HG02884 (cell line): ENCODE measurements around the gene RUFY2.

Source experiments
- ATAC-seq: cut with Tn5 transposase; IDR thresholded peaks from one replicate; pipeline ENCODE4 v1.9.1; 2021; ENCODE audit warnings: mild to moderate bottlenecking, moderate library complexity; ENCODE audit not compliant: unreplicated experiment

Gene RUFY2

GRCh38 chr10:68365611-68366010 is 41.5 kb downstream of the RUFY2 start:
- ATAC-seq: no peak

- ATAC-seq: no peak
These were observed 42.8 kb downstream of the RUFY2 start for GRCh38 chr10:68364101-68364886.

- ATAC-seq: no peak
These were observed 44.5 kb downstream of the RUFY2 start for GRCh38 chr10:68362590-68362989.

DNA sequence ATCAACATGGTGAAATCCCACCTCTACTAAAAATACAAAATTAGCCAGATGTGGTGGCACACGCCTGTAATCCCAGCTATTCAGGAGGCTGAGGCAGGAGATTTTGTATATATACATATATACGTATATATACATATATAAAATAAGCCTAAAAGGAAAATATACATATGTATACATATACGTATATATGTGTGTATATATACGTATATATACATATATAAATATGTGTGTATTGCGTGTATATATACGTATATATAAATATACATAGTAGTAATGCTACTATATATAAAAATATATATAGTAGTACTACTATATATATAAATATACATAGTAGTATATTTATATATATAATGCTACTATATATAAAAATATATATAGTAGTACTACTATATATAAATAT is 47.9 kb downstream of the RUFY2 start:
- ATAC-seq: no peak

DNA sequence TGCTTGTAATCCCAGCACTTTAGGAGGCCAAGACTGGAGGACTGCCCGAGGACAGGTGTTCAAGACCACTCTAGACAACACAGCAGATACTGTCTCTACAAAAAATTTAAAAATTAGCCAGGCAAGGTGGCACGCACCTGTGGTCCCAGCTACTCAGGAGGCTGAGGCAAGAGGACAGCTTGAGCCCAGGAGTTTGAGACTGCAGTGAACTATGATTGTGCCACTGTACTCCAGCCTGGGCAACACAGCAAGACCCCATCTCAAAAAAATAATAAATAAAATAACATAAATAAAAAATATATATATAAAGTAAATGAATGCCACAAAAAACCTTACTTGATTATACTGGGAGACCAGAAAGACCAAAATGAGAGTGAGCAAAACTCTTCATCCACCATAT is 53.5 kb downstream of the RUFY2 start:
- ATAC-seq: no peak

DNA sequence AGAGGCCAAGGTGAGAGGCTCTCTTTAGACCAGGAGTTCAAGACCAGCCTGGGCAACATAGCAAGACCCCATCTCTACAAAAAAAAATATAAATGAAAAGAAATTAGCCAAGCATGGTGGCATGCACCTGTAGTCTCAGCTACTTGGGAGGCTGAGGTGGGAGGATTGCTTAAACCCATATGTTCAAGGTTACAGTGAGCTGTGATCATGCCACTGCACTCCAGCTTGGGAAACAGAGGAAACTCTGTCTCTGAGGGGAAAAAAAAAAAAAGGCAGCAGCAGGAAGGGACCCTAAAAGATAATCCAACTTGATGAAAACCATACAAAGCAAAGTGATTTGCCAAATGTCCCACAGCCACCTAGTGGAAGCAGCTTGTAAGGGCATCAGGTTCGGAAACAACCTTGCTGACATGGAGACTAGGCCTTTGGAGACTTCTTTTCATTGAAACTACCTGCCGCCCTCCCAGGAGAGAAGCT is 58.8 kb downstream of the RUFY2 start:
- no peak for ATAC-seq

DNA sequence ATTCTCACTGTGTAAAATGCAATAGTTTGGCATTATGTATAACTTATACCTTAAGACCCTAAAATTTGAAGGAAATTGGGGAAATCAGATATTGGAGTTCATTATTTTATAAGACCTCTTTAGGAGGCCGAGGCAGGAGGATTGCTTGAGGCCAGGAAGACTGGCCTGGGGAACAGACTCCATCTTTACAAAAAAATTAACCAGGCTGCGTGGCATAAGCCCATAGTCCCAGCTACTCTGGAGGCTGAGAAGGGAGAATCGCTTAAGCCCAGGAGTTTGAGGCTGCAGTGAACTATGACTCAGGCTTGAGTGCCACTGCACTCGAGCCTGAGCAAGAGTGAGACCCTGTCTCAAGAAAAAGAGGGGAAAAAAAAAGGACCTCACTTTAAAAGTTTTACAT is 60.3 kb downstream of the RUFY2 start:
- ATAC-seq: no peak

DNA sequence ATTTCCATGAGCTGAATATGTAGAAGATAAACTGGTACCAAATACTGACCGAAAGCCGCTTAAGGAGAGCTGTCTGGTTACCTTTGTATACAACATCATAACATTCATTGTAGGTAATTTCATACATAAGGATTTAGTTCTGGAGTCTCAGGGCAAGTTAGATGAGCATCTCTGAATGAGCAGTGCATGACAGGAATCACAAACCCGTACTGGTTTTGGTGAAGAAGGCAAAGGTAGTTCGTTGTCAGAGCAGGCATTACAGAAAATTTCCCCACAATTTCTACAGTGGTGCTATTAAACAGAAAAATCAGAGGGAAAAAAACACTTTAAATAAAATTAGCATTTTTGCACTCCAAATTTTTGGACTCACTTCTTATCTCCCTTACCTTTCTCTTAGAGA is 61.5 kb downstream of the RUFY2 start:
- ATAC-seq: no peak

GRCh38 chr10:68342909-68343516 is 64.1 kb downstream of the RUFY2 start:
- ATAC-seq: no peak

GRCh38 chr10:68340358-68341080 is 66.6 kb downstream of the RUFY2 start:
- ATAC-seq: no peak

- no peak for ATAC-seq
These were observed 70.2 kb downstream of the RUFY2 start for GRCh38 chr10:68336754-68337351.

GRCh38 chr10:68334672-68335467 is 72.2 kb downstream of the RUFY2 start:
- no peak for ATAC-seq

DNA sequence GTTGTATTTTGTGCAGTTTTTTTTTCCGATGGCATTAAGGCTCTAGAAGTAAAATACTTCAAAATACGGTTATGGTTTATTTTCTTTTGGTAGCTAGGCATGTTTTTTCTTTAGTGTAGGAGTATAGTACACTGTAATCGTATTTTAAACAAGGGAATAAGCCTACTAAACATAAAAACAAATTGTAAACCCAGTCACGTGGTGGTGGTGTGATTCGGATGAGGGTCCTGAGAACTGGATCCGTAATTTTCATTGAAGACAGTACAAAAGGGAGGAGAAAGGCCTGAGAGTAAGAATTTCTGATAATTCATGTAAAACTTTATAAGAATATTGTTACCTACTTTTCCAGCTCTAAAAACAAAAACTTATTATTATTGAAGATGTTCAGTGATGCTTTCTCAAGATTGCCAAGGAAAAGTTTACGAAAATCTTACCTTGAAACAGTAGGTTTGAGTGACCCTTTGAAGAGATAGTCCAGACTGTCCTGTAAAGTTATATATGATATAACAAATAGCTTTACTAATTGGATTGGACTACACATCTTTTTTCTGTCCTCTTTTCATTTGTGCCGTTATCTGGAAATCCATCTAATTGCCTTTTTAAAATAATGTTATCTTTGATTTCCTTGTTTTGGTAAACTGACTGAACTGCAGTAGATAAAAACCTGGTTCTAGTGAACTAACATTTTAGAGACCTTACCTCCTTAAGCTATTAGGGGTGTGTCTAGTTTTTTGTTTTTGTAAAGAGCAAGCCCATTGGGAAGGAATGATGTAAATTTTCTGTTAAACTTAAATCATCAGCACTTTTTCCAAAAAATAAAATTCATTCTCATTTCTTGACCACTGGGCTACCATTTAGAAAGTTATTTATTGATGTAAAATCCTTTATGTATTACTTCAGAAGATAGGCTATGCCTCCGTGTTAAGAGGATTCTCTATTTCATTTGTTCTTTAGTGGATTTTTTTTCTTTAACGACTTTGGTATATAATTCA is 73.3 kb downstream of the RUFY2 start:
- ATAC-seq: no peak

DNA sequence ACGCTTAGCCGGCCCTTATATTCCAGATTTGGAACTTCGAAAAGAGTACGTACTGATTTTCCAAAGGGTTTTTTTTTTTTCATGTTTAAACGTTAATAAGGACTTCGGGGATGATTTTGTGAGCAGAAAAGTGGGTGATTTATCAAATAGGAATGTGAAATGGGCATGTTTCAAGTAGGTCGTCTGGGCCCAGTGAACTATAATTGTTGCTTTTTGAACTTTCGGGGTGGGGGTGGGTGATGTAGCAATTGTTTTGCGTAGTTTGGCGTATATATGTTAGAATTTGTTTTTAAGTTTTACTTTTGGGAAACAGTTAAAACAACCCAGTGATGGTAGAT is 74.0 kb downstream of the RUFY2 start:
- ATAC-seq: no peak

GRCh38 chr10:68332259-68333057 is 74.6 kb downstream of the RUFY2 start, which contains the start of gene PBLD:
Gene PBLD, minus strand, starts transcription at chr10:68332928. Its CDS starts 26,084 bp downstream, at chr10:68306844.
- peak; percentile 12 for ATAC-seq

GRCh38 chr10:68331455-68332258 is 75.4 kb downstream of the RUFY2 start, which contains the start of gene HNRNPH3:
Gene HNRNPH3, plus strand, starts transcription at chr10:68332064. Its CDS starts 5,158 bp downstream, at chr10:68337222.
- peak; percentile 77 for ATAC-seq

- ATAC-seq: no peak
These were observed 76.1 kb downstream of the RUFY2 start for GRCh38 chr10:68330852-68331454.
